Stomach (tissue), 9 donors: ENCODE results near the gene SGTA. TPM values are rescaled to one million over a fixed set of nuclear protein-coding genes. Genes with fewer than 3 reads are reported as not detected.
"Not testable (repeated sequence)": the region's sequence is repeated elsewhere in the genome, so short reads cannot be mapped to it uniquely, and the experiment has no call there.

Experiments used
- DNase-seq, 2 donors: peaks; one replicate each; pipeline versions ENCODE4 v3.0.0 to v3.0.0-alpha.2; 2013 to 2019
- H3K27ac ChIP-seq, 5 donors: fragments of 200-600 bp in 4 of 5; sonication (generic) in 4 of 5; one replicate each; pipeline ENCODE4 v1.5.1; 2013 to 2019; ENCODE audit warnings: mild to moderate bottlenecking in 1 of 5, moderate library complexity in 1 of 5
- H3K27me3 ChIP-seq, 3 donors: fragments of 200-600 bp; sonication (generic); one replicate each; pipeline ENCODE4 v1.5.1; 2017 to 2019; ENCODE audit warnings: mixed run types in 1 of 3
- H3K36me3 ChIP-seq, 4 donors: fragments of 200-600 bp; sonication (generic); 1 replicate in 3 of 4; 2 replicates in 1 of 4; pipeline ENCODE4 v1.5.1; 2016 to 2019
- H3K4me1 ChIP-seq, 4 donors: fragments of 200-600 bp; sonication (generic); one replicate each; pipeline ENCODE4 v1.5.1; 2016 to 2019
- H3K4me3 ChIP-seq, 4 donors: fragments of 200-600 bp; sonication (generic) in 3 of 4; one replicate each; pipeline ENCODE4 v1.5.1; 2016 to 2019; ENCODE audit warnings: mild to moderate bottlenecking in 1 of 4
- H3K9me3 ChIP-seq, 4 donors: fragments of 200-600 bp; sonication (generic); one replicate each; pipeline ENCODE4 v1.5.1; 2016 to 2019
- CTCF ChIP-seq, 7 experiments: fragments of 450-650 bp in 4 of 7; fragments of 200-600 bp in 3 of 7; sonication (generic) in 3 of 7; IDR thresholded peaks; one replicate each; pipeline ENCODE4 v1.5.1; 2016 to 2019; ENCODE audit warnings: antibody characterized with exemption in 7 of 7, control low read depth in 2 of 7, mild to moderate bottlenecking in 1 of 7
- EP300 ChIP-seq: sonication (generic); formaldehyde crosslinking; IDR thresholded peaks from one replicate; pipeline ENCODE4 v1.6.1; 2017; ENCODE audit warnings: antibody characterized with exemption
- POLR2A ChIP-seq, 4 donors: fragments of 450-650 bp; IDR thresholded peaks; one replicate each; pipeline ENCODE4 v1.6.1; 2016; ENCODE audit warnings: antibody characterized with exemption in 4 of 4, control low read depth in 2 of 4, mild to moderate bottlenecking in 1 of 4, moderate library complexity in 1 of 4
- POLR2AphosphoS5 ChIP-seq, 3 donors: sonication (generic); formaldehyde crosslinking; IDR thresholded peaks; one replicate each; pipeline ENCODE4 v1.6.1; 2016; ENCODE audit warnings: antibody characterized with exemption in 3 of 3
- WGBS, 5 donors: extraction: QIAGEN DNeasy Blood & Tissue Kit in 3 of 5; methylation state at CpG; one replicate each; pipeline versions ENCODE4 v1.1.5 to v1.1.7; 2013 to 2018; 5-methylcytosine and 5-hydroxymethylcytosine counted together
- intact Hi-C: fragments of 100-400 bp; cut with DNase I; formaldehyde crosslinking; loops from one replicate; pipeline ENCODE4 v1.15.1; 2023; ENCODE audit warnings: low total_unique reads
- polyA plus RNA-seq, 3 donors: library from polyadenylated mRNA; stranded (reverse); fragments of 200-250 nt; gene quantifications; one replicate each; pipeline ENCODE4 v1.2.3, GENCODE V29; 2013
- total RNA-seq, 5 donors: library from RNA; depleted of rRNA; stranded (reverse); fragments of >200 nt; gene quantifications; one replicate each; pipeline versions ENCODE4 v1.1.0 to v1.2.3, GENCODE V29; 2014 to 2016
- donor health status: healthy with polysubstance abuse.
- donor health status: Bipolar disorder and iron deficiency.
- donor health status: healthy.

The SGTA gene
- total and polyA plus RNA-seq, 8 donors = 18.5 to 173 (median 52.7) TPM

GRCh38 chr19:2796659-2797266 lies 13.7 kb upstream of the SGTA start:
- WGBS, 5 donors = 93 to 96% (median 96%) methylated on average over 21 to 23 of the region's 23 CpGs

GRCh38 chr19:2795827-2796658 lies 13.0 kb upstream of the SGTA start:
- H3K36me3 ChIP-seq = peaks cover 23 to 100% (median 95%) of the 10 kb centered on the region in 4 donors
- TF ChIP-seq EP300 = no peak
- no peak for TF ChIP-seq CTCF (IDR thresholded peaks at IDR 0.05)
- no peak for TF ChIP-seq POLR2AphosphoS5 (IDR thresholded peaks at IDR 0.05)
- no peak for TF ChIP-seq POLR2A (IDR thresholded peaks at IDR 0.05)
- H3K9me3 ChIP-seq = no peaks in the 10 kb centered on the region
- H3K4me1 ChIP-seq = no peaks in the 10 kb centered on the region
- WGBS, 5 donors = 86 to 96% (median 91%) methylated on average over 26 to 27 of the region's 27 CpGs
- intact Hi-C loops = no loop called here
- no peak overlapping the region for H3K4me3 ChIP-seq
- no peak for DNase-seq
- no peaks in the 10 kb centered on the region for H3K27me3 ChIP-seq
- H3K27ac ChIP-seq = no peak overlapping the region

More at GRCh38 chr19:2796659-2797266, 13.7 kb upstream of the SGTA start:
- Histone ChIP-seq H3K36me3 (peaks cover 23 to 100% (median 94%) of the 10 kb centered on the region in 4 donors), H3K9me3 (no peaks in the 10 kb centered on the region), H3K27me3 (no peaks in the 10 kb centered on the region), H3K4me1 (peaks cover 0 to 3% (median 0%) of the 10 kb centered on the region in 4 donors), H3K27ac (no peak overlapping the region), H3K4me3 (no peak overlapping the region)
- intact Hi-C loops = no loop called here
- no peak for DNase-seq
- TF ChIP-seq CTCF (IDR thresholded peaks at IDR 0.05) (no peak), EP300 (no peak), POLR2A (IDR thresholded peaks at IDR 0.05) (no peak), POLR2AphosphoS5 (IDR thresholded peaks at IDR 0.05) (no peak)

- TF ChIP-seq CTCF (IDR thresholded peaks at IDR 0.05) (no peak), POLR2A (IDR thresholded peaks at IDR 0.05) (no peak), EP300 (no peak), POLR2AphosphoS5 (IDR thresholded peaks at IDR 0.05) (no peak)
- no peaks in the 10 kb centered on the region for H3K4me1 ChIP-seq
- H3K4me3 ChIP-seq = no peak overlapping the region
- no peak for DNase-seq
- 96 to 98% (median 97%) methylated on average over 9 to 12 of the region's 12 CpGs for WGBS, 5 donors
- H3K27ac ChIP-seq = no peak overlapping the region
- H3K27me3 ChIP-seq = no peaks in the 10 kb centered on the region
- intact Hi-C loops = no loop called here
- H3K36me3 ChIP-seq = peaks cover 11 to 89% (median 82%) of the 10 kb centered on the region in 4 donors
- H3K9me3 ChIP-seq = no peaks in the 10 kb centered on the region
Measured at GRCh38 chr19:2793577-2793976, 10.5 kb upstream of the SGTA start.

GRCh38 chr19:2793126-2793525 lies 10.1 kb upstream of the SGTA start:
- TF ChIP-seq CTCF (IDR thresholded peaks at IDR 0.05) = no peak
- TF ChIP-seq POLR2AphosphoS5 (IDR thresholded peaks at IDR 0.05) = no peak
- TF ChIP-seq EP300 = no peak
- TF ChIP-seq POLR2A (IDR thresholded peaks at IDR 0.05) = no peak
- WGBS, 5 donors = 95 to 99% (median 96%) methylated on average over 7 of the region's 7 CpGs
- Histone ChIP-seq H3K4me1 (no peaks in the 10 kb centered on the region), H3K9me3 (no peaks in the 10 kb centered on the region), H3K36me3 (peaks cover 11 to 89% (median 77%) of the 10 kb centered on the region in 4 donors), H3K27me3 (no peaks in the 10 kb centered on the region), H3K27ac (no peak overlapping the region), H3K4me3 (no peak overlapping the region)
- intact Hi-C loops = no loop called here
- no peak for DNase-seq

GRCh38 chr19:2792666-2793065 lies 9.6 kb upstream of the SGTA start:
- DNase-seq, intact Hi-C loops, H3K27me3 ChIP-seq, H3K4me3 ChIP-seq, H3K27ac ChIP-seq, H3K9me3 ChIP-seq, H3K4me1 ChIP-seq: not testable (repeated sequence)
- WGBS, 5 donors = 91 to 95% (median 94%) methylated on average over 10 of the region's 10 CpGs
- H3K36me3 ChIP-seq = peaks cover 11 to 88% (median 73%) of the 10 kb centered on the region in 4 donors
